ENCODE data around the gene ZC3H18. TPM values are rescaled to one million over a fixed set of nuclear protein-coding genes. Genes with fewer than 3 reads are reported as not detected.

ZC3H18 gene
- total RNA-seq, 6 experiments from 2014 or later, result 8.7 to 22.8 (median 16.4) TPM

DNA sequence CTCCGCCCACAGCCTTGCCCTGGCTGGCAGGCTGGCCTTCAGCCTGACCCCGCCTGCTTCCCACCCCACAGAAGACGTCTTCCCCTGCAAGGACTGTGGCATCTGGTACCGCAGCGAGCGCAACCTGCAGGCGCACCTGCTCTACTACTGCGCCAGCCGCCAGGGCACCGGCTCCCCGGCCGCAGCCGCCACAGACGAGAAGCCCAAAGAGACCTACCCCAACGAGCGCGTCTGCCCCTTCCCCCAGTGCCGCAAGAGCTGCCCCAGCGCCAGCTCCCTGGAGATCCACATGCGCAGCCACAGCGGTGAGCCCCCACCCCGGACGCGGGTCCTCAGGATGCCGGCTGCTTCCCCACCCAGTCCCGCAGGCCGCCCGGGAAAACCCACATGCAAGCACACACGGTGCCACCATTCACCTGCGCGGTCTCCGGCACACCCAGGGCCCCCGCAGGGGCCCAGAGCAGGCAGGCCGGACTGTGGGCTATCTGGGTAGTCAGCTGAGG, 38.2 kb upstream of the ZC3H18 start:
- peak in 1 of 3 donors; percentile 24 for DNase-seq
- WGBS (ENCODE audit: insufficient coverage, low coverage, low lambda C conversion rate, missing lambda C conversion rate), result 88% methylated on average over 7 of the region's 34 CpGs
- no peak overlapping the region for H3K27ac ChIP-seq

DNA sequence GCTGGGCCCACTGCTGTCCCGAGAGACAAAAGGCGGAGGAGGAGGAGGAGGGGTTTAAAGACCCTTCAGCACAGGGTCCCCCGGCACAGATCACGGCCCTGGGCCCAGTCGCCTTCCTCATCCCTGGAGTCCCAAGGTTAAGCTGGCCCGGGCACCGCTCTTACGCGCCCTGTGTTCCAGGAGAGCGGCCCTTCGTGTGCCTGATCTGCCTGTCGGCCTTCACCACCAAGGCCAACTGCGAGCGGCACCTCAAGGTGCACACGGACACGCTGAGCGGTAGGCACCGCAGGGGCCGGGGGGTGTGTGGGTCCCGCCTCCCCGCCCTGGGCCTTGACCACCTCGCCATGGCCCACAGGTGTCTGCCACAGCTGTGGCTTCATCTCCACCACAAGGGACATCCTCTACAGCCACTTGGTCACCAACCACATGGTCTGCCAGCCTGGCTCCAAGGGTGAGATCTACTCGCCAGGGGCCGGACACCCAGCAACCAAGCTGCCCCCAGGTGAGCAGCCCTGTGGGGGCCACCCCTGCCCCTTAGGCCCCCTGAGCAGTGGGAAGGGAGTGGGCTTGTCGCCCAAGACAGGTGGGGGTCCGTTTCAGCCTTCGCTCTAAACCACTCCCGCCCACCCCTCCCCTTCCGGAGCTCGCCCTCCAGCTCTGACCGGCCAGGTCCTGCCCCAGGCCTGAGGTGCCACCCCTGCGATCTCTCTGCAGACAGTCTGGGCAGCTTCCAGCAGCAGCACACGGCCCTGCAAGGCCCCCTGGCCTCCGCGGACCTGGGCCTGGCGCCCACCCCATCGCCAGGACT, 37.6 kb upstream of the ZC3H18 start:
- DNase-seq (peak in 1 of 3 donors; percentile 16), ATAC-seq (peak in 2 of 4 donors; percentile 2 to 3)
- H3K27ac ChIP-seq, result no peak overlapping the region
- H3K9me3 ChIP-seq, result no peaks in the 10 kb centered on the region
- WGBS (ENCODE audit: insufficient coverage, low coverage, low lambda C conversion rate, missing lambda C conversion rate), result 27% methylated on average over 2 of the region's 37 CpGs
- H3K4me1 ChIP-seq, result no peaks in the 10 kb centered on the region
- H3K4me3 ChIP-seq, result no peak overlapping the region
- intact Hi-C loops (cut with DNase I), result loop anchor here in 1 of 2 donors (5.0 kb wide), 1 partner anchor 90 kb away; no protein-coding TSS in a partner anchor
- no peaks in the 10 kb centered on the region for H3K27me3 ChIP-seq
- H3K36me3 ChIP-seq, result no peaks in the 10 kb centered on the region
- TF ChIP-seq, protein P1, sequence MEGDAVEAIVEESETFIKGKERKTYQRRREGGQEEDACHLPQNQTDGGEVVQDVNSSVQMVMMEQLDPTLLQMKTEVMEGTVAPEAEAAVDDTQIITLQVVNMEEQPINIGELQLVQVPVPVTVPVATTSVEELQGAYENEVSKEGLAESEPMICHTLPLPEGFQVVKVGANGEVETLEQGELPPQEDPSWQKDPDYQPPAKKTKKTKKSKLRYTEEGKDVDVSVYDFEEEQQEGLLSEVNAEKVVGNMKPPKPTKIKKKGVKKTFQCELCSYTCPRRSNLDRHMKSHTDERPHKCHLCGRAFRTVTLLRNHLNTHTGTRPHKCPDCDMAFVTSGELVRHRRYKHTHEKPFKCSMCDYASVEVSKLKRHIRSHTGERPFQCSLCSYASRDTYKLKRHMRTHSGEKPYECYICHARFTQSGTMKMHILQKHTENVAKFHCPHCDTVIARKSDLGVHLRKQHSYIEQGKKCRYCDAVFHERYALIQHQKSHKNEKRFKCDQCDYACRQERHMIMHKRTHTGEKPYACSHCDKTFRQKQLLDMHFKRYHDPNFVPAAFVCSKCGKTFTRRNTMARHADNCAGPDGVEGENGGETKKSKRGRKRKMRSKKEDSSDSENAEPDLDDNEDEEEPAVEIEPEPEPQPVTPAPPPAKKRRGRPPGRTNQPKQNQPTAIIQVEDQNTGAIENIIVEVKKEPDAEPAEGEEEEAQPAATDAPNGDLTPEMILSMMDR (IDR thresholded peaks at IDR 0.05), result no peak
- TF ChIP-seq POLR2A (IDR thresholded peaks at IDR 0.05), result no peak

More for the DNA sequence above, 38.2 kb upstream of the ZC3H18 start:
- H3K27me3 ChIP-seq, result no peaks in the 10 kb centered on the region
- no peaks in the 10 kb centered on the region for H3K36me3 ChIP-seq
- TF ChIP-seq, protein P1 (IDR thresholded peaks at IDR 0.05), result no peak
- no peak for TF ChIP-seq POLR2A (IDR thresholded peaks at IDR 0.05)
- intact Hi-C loops (cut with DNase I), result loop anchor here in 1 of 2 donors (5.0 kb wide), 1 partner anchor 90 kb away; no protein-coding TSS in a partner anchor
- H3K4me1 ChIP-seq, result no peaks in the 10 kb centered on the region
- ATAC-seq, result no peak
- no peak overlapping the region for H3K4me3 ChIP-seq
- no peaks in the 10 kb centered on the region for H3K9me3 ChIP-seq

DNA sequence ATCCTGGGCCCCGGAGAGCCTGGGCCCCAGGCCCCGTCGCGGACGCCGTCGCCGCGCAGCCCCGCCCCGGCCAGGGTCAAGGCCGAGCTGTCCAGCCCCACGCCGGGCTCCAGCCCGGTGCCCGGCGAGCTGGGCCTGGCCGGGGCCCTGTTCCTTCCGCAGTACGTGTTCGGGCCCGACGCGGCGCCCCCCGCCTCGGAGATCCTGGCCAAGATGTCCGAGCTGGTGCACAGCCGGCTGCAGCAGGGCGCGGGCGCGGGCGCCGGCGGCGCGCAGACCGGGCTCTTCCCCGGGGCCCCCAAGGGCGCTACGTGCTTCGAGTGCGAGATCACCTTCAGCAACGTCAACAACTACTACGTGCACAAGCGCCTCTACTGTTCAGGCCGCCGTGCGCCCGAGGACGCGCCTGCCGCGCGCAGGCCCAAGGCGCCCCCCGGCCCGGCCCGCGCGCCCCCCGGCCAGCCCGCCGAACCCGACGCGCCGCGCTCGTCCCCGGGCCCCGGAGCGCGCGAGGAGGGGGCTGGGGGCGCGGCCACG, 36.8 kb upstream of the ZC3H18 start:
- WGBS (ENCODE audit: insufficient coverage, low coverage, low lambda C conversion rate, missing lambda C conversion rate), result 93% methylated on average over 3 of the region's 79 CpGs
- TF ChIP-seq POLR2A (IDR thresholded peaks at IDR 0.05), result no peak
- TF ChIP-seq, protein P1 (IDR thresholded peaks at IDR 0.05), result no peak
- H3K27me3 ChIP-seq, result no peaks in the 10 kb centered on the region
- no peaks in the 10 kb centered on the region for H3K4me1 ChIP-seq
- no peaks in the 10 kb centered on the region for H3K36me3 ChIP-seq
- ATAC-seq (no peak), DNase-seq (peak in 1 of 3 donors; percentile 17)
- H3K27ac ChIP-seq, result no peak overlapping the region
- intact Hi-C loops (cut with DNase I), result loop anchor here in 1 of 2 donors (5.0 kb wide), 1 partner anchor 91 kb away; no protein-coding TSS in a partner anchor
- no peak overlapping the region for H3K4me3 ChIP-seq
- H3K9me3 ChIP-seq, result no peaks in the 10 kb centered on the region

DNA sequence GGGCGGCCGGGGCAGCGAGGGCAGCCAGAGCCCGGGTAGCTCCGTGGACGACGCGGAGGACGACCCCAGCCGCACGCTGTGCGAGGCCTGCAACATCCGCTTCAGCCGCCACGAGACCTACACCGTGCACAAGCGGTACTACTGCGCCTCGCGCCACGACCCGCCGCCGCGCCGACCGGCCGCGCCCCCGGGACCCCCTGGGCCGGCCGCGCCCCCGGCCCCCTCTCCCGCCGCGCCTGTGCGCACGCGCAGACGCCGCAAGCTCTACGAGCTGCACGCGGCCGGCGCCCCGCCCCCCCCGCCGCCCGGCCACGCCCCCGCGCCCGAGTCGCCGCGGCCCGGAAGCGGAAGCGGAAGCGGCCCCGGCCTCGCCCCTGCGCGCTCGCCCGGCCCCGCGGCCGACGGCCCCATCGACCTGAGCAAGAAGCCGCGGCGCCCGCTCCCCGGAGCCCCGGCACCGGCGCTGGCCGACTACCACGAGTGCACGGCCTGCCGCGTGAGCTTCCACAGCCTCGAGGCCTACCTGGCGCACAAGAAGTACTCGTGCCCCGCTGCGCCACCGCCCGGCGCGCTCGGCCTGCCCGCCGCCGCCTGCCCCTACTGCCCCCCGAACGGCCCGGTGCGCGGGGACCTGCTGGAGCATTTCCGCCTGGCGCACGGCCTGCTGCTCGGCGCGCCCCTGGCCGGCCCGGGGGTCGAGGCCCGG, 36.1 kb upstream of the ZC3H18 start:
- Histone ChIP-seq H3K27me3 (no peaks in the 10 kb centered on the region), H3K27ac (peak overlapping the region in 1 of 3 donors; percentile 47), H3K4me1 (no peaks in the 10 kb centered on the region), H3K9me3 (no peaks in the 10 kb centered on the region), H3K4me3 (peak overlapping the region in 2 of 3 donors; percentile 27 to 54), H3K36me3 (no peaks in the 10 kb centered on the region)
- intact Hi-C loops (cut with DNase I), result loop anchor here in 1 of 2 donors (5.0 kb wide), 1 partner anchor 92 kb away; no protein-coding TSS in a partner anchor
- ATAC-seq, result peak in 1 of 4 donors; percentile 43
- WGBS (ENCODE audit: insufficient coverage, low coverage, low lambda C conversion rate, missing lambda C conversion rate), result 100% methylated on average over 3 of the region's 114 CpGs
- peak in 1 of 3 donors; percentile 57 for DNase-seq
- TF ChIP-seq, protein P1 (IDR thresholded peaks at IDR 0.05), result no peak
- no peak for TF ChIP-seq POLR2A (IDR thresholded peaks at IDR 0.05)

Data from right lobe of liver (tissue), 6 donors.